Left ventricle myocardium inferior (tissue), 1 donor: ENCODE measurements around the gene HSPA4. TPM values are rescaled to one million over a fixed set of nuclear protein-coding genes. Genes with fewer than 3 reads are reported as not detected.

Source experiments
- DNase-seq: peaks from one replicate; pipeline ENCODE4 v3.0.0-alpha.2; 2020
- H3K27ac ChIP-seq: fragments of 200-600 bp; replicated peaks from 2 replicates; pipeline ENCODE4 v1.8.0; 2021
- H3K27me3 ChIP-seq: fragments of 200-600 bp; 2 replicates; pipeline ENCODE4 v1.8.0; 2021; ENCODE audit warnings: low read depth
- H3K36me3 ChIP-seq: fragments of 200-600 bp; 2 replicates; pipeline ENCODE4 v1.8.0; 2021
- H3K4me1 ChIP-seq: fragments of 200-600 bp; 2 replicates; pipeline ENCODE4 v1.8.0; 2021
- H3K4me3 ChIP-seq: fragments of 200-600 bp; 2 replicates; pipeline ENCODE4 v1.8.0; 2021; ENCODE audit warnings: mild to moderate bottlenecking, moderate library complexity
- H3K9me3 ChIP-seq: fragments of 200-600 bp; replicated peaks from 2 replicates; pipeline ENCODE4 v1.8.0; 2021
- CTCF ChIP-seq: fragments of 200-600 bp; IDR thresholded peaks from 2 replicates; pipeline ENCODE4 v1.8.0; 2021; ENCODE audit warnings: antibody characterized with exemption, mild to moderate bottlenecking, borderline replicate concordance
- intact Hi-C: fragments of 100-400 bp; cut with micrococcal nuclease; formaldehyde crosslinking; loops from one replicate; pipeline ENCODE4 v1.11.0; 2022
- total RNA-seq: library from RNA; stranded (reverse); fragmentation: NEBNext Ultra II Directional; extraction: Animal tissue kit (Norgen Biotek cat#: 25700); gene quantifications from one replicate; pipeline ENCODE4 v1.2.1, GENCODE V29; 2021
- donor health status: DM: no; HTN: yes; CAD: no; lungs with severe emphysema.

The HSPA4 gene
- total RNA-seq, 1 donor from 2014 or later: 80.2 TPM

- H3K36me3 ChIP-seq: peaks cover 9% of the 10 kb centered on the region
- H3K27me3 ChIP-seq: no peaks in the 10 kb centered on the region
- no peaks in the 10 kb centered on the region for H3K9me3 ChIP-seq
- H3K4me1 ChIP-seq: peaks cover 66% of the 10 kb centered on the region
- intact Hi-C loops: no loop called here
- H3K27ac ChIP-seq: no peak overlapping the region
- no peak for TF ChIP-seq CTCF
- no peak for DNase-seq
- no peak overlapping the region for H3K4me3 ChIP-seq
Measured at GRCh38 chr5:133062276-133062675, 10.5 kb downstream of the HSPA4 start.

- Histone ChIP-seq H3K27me3 (no peaks in the 10 kb centered on the region), H3K36me3 (peaks cover 24% of the 10 kb centered on the region), H3K9me3 (no peaks in the 10 kb centered on the region), H3K4me1 (peaks cover 50% of the 10 kb centered on the region), H3K4me3 (no peak overlapping the region), H3K27ac (no peak overlapping the region)
- no peak for DNase-seq
- intact Hi-C loops: no loop called here
- TF ChIP-seq CTCF: no peak
Measured at GRCh38 chr5:133063965-133064364, 12.2 kb downstream of the HSPA4 start.

- peaks cover 43% of the 10 kb centered on the region for H3K4me1 ChIP-seq
- H3K27me3 ChIP-seq: no peaks in the 10 kb centered on the region
- H3K36me3 ChIP-seq: peaks cover 39% of the 10 kb centered on the region
- H3K27ac ChIP-seq: no peak overlapping the region
- intact Hi-C loops: no loop called here
- H3K4me3 ChIP-seq: no peak overlapping the region
- no peak for DNase-seq
- H3K9me3 ChIP-seq: no peaks in the 10 kb centered on the region
- no peak for TF ChIP-seq CTCF
Measured at GRCh38 chr5:133065471-133065870, 13.7 kb downstream of the HSPA4 start.

- H3K9me3 ChIP-seq: no peaks in the 10 kb centered on the region
- H3K4me1 ChIP-seq: peaks cover 37% of the 10 kb centered on the region
- no peak for TF ChIP-seq CTCF
- no peaks in the 10 kb centered on the region for H3K27me3 ChIP-seq
- no peak overlapping the region for H3K4me3 ChIP-seq
- H3K36me3 ChIP-seq: peaks cover 45% of the 10 kb centered on the region
- intact Hi-C loops: no loop called here
- H3K27ac ChIP-seq: no peak overlapping the region
- DNase-seq: no peak
Measured at GRCh38 chr5:133066045-133066444, 14.2 kb downstream of the HSPA4 start.

GRCh38 chr5:133072021-133072420, 20.2 kb downstream of the HSPA4 start:
- intact Hi-C loops: no loop called here
- H3K9me3 ChIP-seq: no peaks in the 10 kb centered on the region

More at GRCh38 chr5:133072021-133072420, 20.2 kb downstream of the HSPA4 start:
- DNase-seq: no peak
- Histone ChIP-seq H3K4me3 (no peak overlapping the region), H3K36me3 (peaks cover 74% of the 10 kb centered on the region), H3K4me1 (no peaks in the 10 kb centered on the region), H3K27me3 (no peaks in the 10 kb centered on the region), H3K27ac (no peak overlapping the region)
- TF ChIP-seq CTCF: no peak
